PC-9 (cell line): Measurements from ENCODE around the gene CCR3. TPM values are rescaled to one million over a fixed set of nuclear protein-coding genes. Genes with fewer than 3 reads are reported as not detected.
"Not testable (repeated sequence)": the region's sequence is repeated elsewhere in the genome, so short reads cannot be mapped to it uniquely, and the experiment has no call there.

Experiments used
- BruUV-seq: library from RNA; stranded (reverse); fragments of 400-500 nt; replicated peaks from 2 replicates; lab custom pipeline; 2021; lab: Mats Ljungman, UMichigan
- CTCF ChIA-PET: fragments of 300-600 bp; sonication (Branson Sonifier 250); formaldehyde crosslinking; loops from one replicate; lab custom pipeline; 2022; ENCODE audit warnings: antibody characterized with exemption; lab: Charles Lee
- POLR2A ChIA-PET: fragments of 300-600 bp; sonication (Branson Sonifier 250); formaldehyde crosslinking; loops from one replicate; lab custom pipeline; 2022; ENCODE audit warnings: antibody characterized with exemption; ENCODE audit not compliant: unreplicated experiment; lab: Charles Lee
- DNase-seq, 2 experiments: peaks; one replicate each; pipeline versions ENCODE4 v3.0.0 to v3.0.0-alpha.2; 2015 to 2022; ENCODE audit warnings: mixed read lengths in 1 of 2
- H2AFZ ChIP-seq: fragments of 200-600 bp; sonication (generic); 2 replicates; pipeline ENCODE4 v1.8.1; 2017; ENCODE audit warnings: antibody characterized with exemption
- H3F3A ChIP-seq: fragments of 200-600 bp; sonication (generic); 2 replicates; pipeline ENCODE4 v1.8.1; 2017; ENCODE audit warnings: antibody characterized with exemption, mild to moderate bottlenecking, low read depth; ENCODE audit not compliant: insufficient read depth
- H3K27ac ChIP-seq: fragments of 200-600 bp; sonication (generic); 2 replicates; pipeline ENCODE4 v1.6.1; 2016; ENCODE audit warnings: mixed run types
- H3K27me3 ChIP-seq: fragments of 200-600 bp; sonication (generic); 2 replicates; pipeline ENCODE4 v1.6.1; 2016; ENCODE audit warnings: low read depth, mixed run types; ENCODE audit not compliant: insufficient read depth
- H3K36me3 ChIP-seq: fragments of 200-600 bp; sonication (generic); 2 replicates; pipeline ENCODE4 v1.6.1; 2016; ENCODE audit warnings: low read depth, mixed run types
- H3K4me1 ChIP-seq: fragments of 200-600 bp; sonication (generic); replicated peaks from 2 replicates; pipeline ENCODE4 v1.6.1; 2016; ENCODE audit warnings: mixed run types; ENCODE audit not compliant: insufficient read depth
- H3K4me2 ChIP-seq: fragments of 200-600 bp; sonication (generic); 2 replicates; pipeline ENCODE4 v1.6.1; 2017; ENCODE audit warnings: mixed run types
- H3K4me3 ChIP-seq: fragments of 200-600 bp; sonication (generic); 2 replicates; pipeline ENCODE4 v1.6.1; 2016; ENCODE audit warnings: mixed run types
- H3K79me2 ChIP-seq: fragments of 200-600 bp; sonication (generic); 2 replicates; pipeline ENCODE4 v1.6.1; 2017; ENCODE audit warnings: low read depth, mixed run types
- H3K9me2 ChIP-seq: fragments of 200-600 bp; sonication (generic); 2 replicates; pipeline ENCODE4 v1.8.1; 2017; ENCODE audit warnings: mild to moderate bottlenecking; ENCODE audit not compliant: insufficient read depth
- H3K9me3 ChIP-seq: fragments of 200-600 bp; sonication (generic); 2 replicates; pipeline ENCODE4 v1.8.1; 2016; ENCODE audit warnings: low read depth; ENCODE audit not compliant: insufficient read depth
- H4K20me1 ChIP-seq: fragments of 200-600 bp; sonication (generic); 2 replicates; pipeline ENCODE4 v1.8.1; 2017; ENCODE audit not compliant: insufficient read depth
- CTCF ChIP-seq: fragments of 200-600 bp; sonication (generic); conservative IDR thresholded peaks from 2 replicates; pipeline ENCODE4 v1.6.1; 2017; ENCODE audit warnings: mixed run types, antibody characterized with exemption, mild to moderate bottlenecking, moderate library complexity
- EZH2 ChIP-seq: fragments of 200-600 bp; sonication (generic); IDR thresholded peaks from 2 replicates; pipeline ENCODE4 v1.8.0; 2017; ENCODE audit warnings: antibody characterized with exemption, low read depth
- intact Hi-C: fragments of 100-400 bp; cut with micrococcal nuclease; formaldehyde crosslinking; loops from one replicate; pipeline ENCODE4 v1.10.0; 2022; ENCODE audit not compliant: unreplicated experiment
- total RNA-seq: library from RNA; stranded (reverse); gene quantifications from 2 replicates; pipeline ENCODE4 v1.2.3, GENCODE V29; 2021

Gene CCR3
- total RNA-seq, 1 experiment from 2014 or later: 3.1 TPM

GRCh38 chr3:46205286-46205960 is 36.8 kb upstream of the CCR3 start:
- Histone ChIP-seq H3F3A (no peaks in the 10 kb centered on the region), H3K79me2 (no peaks in the 10 kb centered on the region), H3K9me3 (no peaks in the 10 kb centered on the region), H3K36me3 (no peaks in the 10 kb centered on the region), H3K4me2 (no peak overlapping the region), H2AFZ (no peak overlapping the region), H3K27me3 (no peaks in the 10 kb centered on the region), H3K9me2 (no peaks in the 10 kb centered on the region), H3K27ac (no peak overlapping the region), H4K20me1 (no peaks in the 10 kb centered on the region), H3K4me1 (peaks cover 14% of the 10 kb centered on the region), H3K4me3 (no peak overlapping the region)
- ChIA-PET CTCF (interaction anchor here (0.7 kb wide), 1 partner anchor 427 kb away, joined by 3 read pairs; no protein-coding TSS in a partner anchor), POLR2A (no interaction called here)
- DNase-seq: no peak
- TF ChIP-seq EZH2: no peak
- no peak for TF ChIP-seq CTCF
- no TSS peak for BruUV-seq
- intact Hi-C loops: loop anchor here (5.0 kb wide), 1 partner anchor 237 kb away; no protein-coding TSS in a partner anchor

GRCh38 chr3:46206282-46207015 is 35.8 kb upstream of the CCR3 start:
- BruUV-seq: no TSS peak

GRCh38 chr3:46207514-46207913 is 34.7 kb upstream of the CCR3 start:
- H3K79me2 ChIP-seq, POLR2A ChIA-PET, H3K36me3 ChIP-seq, BruUV-seq, H2AFZ ChIP-seq, H3K9me3 ChIP-seq, H3K4me2 ChIP-seq, H3F3A ChIP-seq, H4K20me1 ChIP-seq, H3K27me3 ChIP-seq, DNase-seq, H3K4me3 ChIP-seq, H3K27ac ChIP-seq, H3K9me2 ChIP-seq: not testable (repeated sequence)
- peaks cover 14% of the 10 kb centered on the region for H3K4me1 ChIP-seq
- CTCF ChIA-PET: interaction anchor here (0.6 to 1.8 kb wide), 7 partner anchors 10 to 207 kb away, joined by 3 to 7 read pairs (median 4); partner anchors contain the start of gene CCR5
- intact Hi-C loops: loop anchor here (5.0 kb wide), 1 partner anchor 235 kb away; no protein-coding TSS in a partner anchor

More at GRCh38 chr3:46206282-46207015, 35.8 kb upstream of the CCR3 start:
- Histone ChIP-seq H3K27me3 (no peaks in the 10 kb centered on the region), H3K27ac (no peak overlapping the region), H4K20me1 (no peaks in the 10 kb centered on the region), H3K4me3 (no peak overlapping the region), H3K9me3 (no peaks in the 10 kb centered on the region), H3K79me2 (no peaks in the 10 kb centered on the region), H3K4me2 (no peak overlapping the region; the same call in 1 of the 2 replicates), H3F3A (no peaks in the 10 kb centered on the region), H3K36me3 (no peaks in the 10 kb centered on the region), H3K9me2 (no peaks in the 10 kb centered on the region), H3K4me1 (peaks cover 14% of the 10 kb centered on the region), H2AFZ (no peak overlapping the region)
- no peak for TF ChIP-seq CTCF
- TF ChIP-seq EZH2: no peak
- DNase-seq: no peak
- CTCF ChIA-PET: interaction anchor here (0.7 kb wide), 1 partner anchor 164 kb away, joined by 4 read pairs; the partner anchor contains the start of gene CCR5
- intact Hi-C loops: loop anchor here (5.0 kb wide), 1 partner anchor 236 kb away; no protein-coding TSS in a partner anchor
- POLR2A ChIA-PET: no interaction called here
